Measurements from ENCODE around the gene PIAS4. TPM values are rescaled to one million over a fixed set of nuclear protein-coding genes. Genes with fewer than 3 reads are reported as not detected.

The PIAS4 gene
- total and polyA plus RNA-seq, 2 of the 13 experiments (the other 11 are each of a cell fraction or from before 2014, with no cell fraction given): 9.0 to 20.1 TPM

GRCh38 chr19:4066176-4066606 lies 58.7 kb downstream of the PIAS4 start (continued):
- TF ChIP-seq ZBTB26 (CRISPR knock-in tag; IDR thresholded peaks at IDR 0.05; ENCODE audit: borderline replicate concordance) (no peak), ATF2 (CRISPR knock-in tag; IDR thresholded peaks at IDR 0.05) (no peak), PLSCR1 (CRISPR knock-in tag; IDR thresholded peaks at IDR 0.05; ENCODE audit: borderline replicate concordance) (no peak), ZSCAN9 (CRISPR knock-in tag; IDR thresholded peaks at IDR 0.05; ENCODE audit: borderline replicate concordance) (no peak), ZNF414 (CRISPR knock-in tag; IDR thresholded peaks at IDR 0.05) (no peak), THAP11 (CRISPR knock-in tag; IDR thresholded peaks at IDR 0.05) (no peak), CBX2 (IDR thresholded peaks at IDR 0.05; ENCODE audit: low read depth, low read length) (no peak), CBX2 (CRISPR knock-in tag; IDR thresholded peaks at IDR 0.05; ENCODE audit: low read depth) (no peak), HBP1 (CRISPR knock-in tag; IDR thresholded peaks at IDR 0.05; ENCODE audit: low read depth) (no peak), ZNF547 (CRISPR knock-in tag; IDR thresholded peaks at IDR 0.05) (no peak), ZNF660 (CRISPR knock-in tag; IDR thresholded peaks at IDR 0.05; ENCODE audit: borderline replicate concordance, low read depth) (no peak), RAD51 (IDR thresholded peaks at IDR 0.05; ENCODE audit: borderline replicate concordance) (no peak), HNF4G (IDR thresholded peaks at IDR 0.05; ENCODE audit: borderline replicate concordance, low read depth, low read length) (no peak), HNF4G (CRISPR knock-in tag; IDR thresholded peaks at IDR 0.05; ENCODE audit: borderline replicate concordance, low read depth) (no peak), THAP9 (CRISPR knock-in tag; IDR thresholded peaks at IDR 0.05; ENCODE audit: borderline replicate concordance) (no peak), THAP8 (CRISPR knock-in tag; IDR thresholded peaks at IDR 0.05; ENCODE audit: borderline replicate concordance) (0 out of 2 replicates have a peak, but pooled peaks have one; percentile 34), STAG1 (CRISPR knock-in tag; IDR thresholded peaks at IDR 0.05) (no peak), ISL2 (CRISPR knock-in tag; IDR thresholded peaks at IDR 0.05) (0 out of 2 replicates have a peak, but pooled peaks have one; percentile 10), POLR2G (IDR thresholded peaks at IDR 0.05; ENCODE audit: low read depth, low read length) (0 out of 2 replicates have a peak, but pooled peaks have one; percentile 14), YEATS4 (CRISPR knock-in tag; IDR thresholded peaks at IDR 0.05; ENCODE audit: borderline replicate concordance) (peak; percentile 4; the same call in 1 of the 2 replicates), AGO2 (optimal IDR thresholded peaks at IDR 0.05; ENCODE audit: low read depth, low read length) (peak; percentile 58)

Data from HepG2 (cell line).